Adipose tissue (tissue), 3 donors: ENCODE results near the gene MRPL2. TPM values are rescaled to one million over a fixed set of nuclear protein-coding genes. Genes with fewer than 3 reads are reported as not detected.

ENCODE experiments used
- H3K27ac ChIP-seq: one replicate; pipeline ENCODE4 v1.5.1; 2013; ENCODE audit warnings: low read depth, low read length
- WGBS, 3 donors: extraction: QIAGEN DNeasy Blood & Tissue Kit; methylation state at CpG; one replicate each; pipeline ENCODE4 v1.1.7; 2013; 5-methylcytosine and 5-hydroxymethylcytosine counted together
- polyA plus RNA-seq, 3 donors: library from polyadenylated mRNA; stranded (reverse); fragments of 200-250 nt; gene quantifications; one replicate each; pipeline ENCODE4 v1.2.3, GENCODE V29; 2013
- donor health status: healthy with polysubstance abuse.
- donor health status: Bipolar disorder and iron deficiency.
- donor health status: healthy.

Gene MRPL2
- polyA plus RNA-seq, 3 donors, result 43.6 to 77.5 (median 55.8) TPM

DNA sequence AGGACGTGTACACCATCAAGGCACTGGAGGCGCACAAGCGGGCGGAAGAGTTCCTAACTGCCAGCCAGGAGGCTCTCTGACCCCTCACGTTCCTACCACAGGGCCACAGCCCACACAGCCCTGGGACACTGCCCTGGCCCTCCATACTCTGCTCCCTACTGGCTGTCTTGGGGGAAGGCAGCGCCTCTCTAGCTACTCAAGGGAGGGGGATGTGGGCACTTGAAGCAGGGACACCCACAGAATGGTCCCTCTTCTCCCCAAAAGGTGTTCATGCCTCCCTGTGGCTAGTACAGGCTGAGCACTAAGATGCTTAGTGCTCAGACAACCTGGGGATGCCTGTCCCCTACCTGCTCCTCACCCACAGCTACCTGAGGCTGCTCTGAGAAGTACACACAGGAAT, 48.0 kb downstream of the MRPL2 start:
- WGBS, 3 donors, result 78 to 88% (median 82%) methylated on average over 6 of the region's 6 CpGs
- H3K27ac ChIP-seq, result no peak overlapping the region

DNA sequence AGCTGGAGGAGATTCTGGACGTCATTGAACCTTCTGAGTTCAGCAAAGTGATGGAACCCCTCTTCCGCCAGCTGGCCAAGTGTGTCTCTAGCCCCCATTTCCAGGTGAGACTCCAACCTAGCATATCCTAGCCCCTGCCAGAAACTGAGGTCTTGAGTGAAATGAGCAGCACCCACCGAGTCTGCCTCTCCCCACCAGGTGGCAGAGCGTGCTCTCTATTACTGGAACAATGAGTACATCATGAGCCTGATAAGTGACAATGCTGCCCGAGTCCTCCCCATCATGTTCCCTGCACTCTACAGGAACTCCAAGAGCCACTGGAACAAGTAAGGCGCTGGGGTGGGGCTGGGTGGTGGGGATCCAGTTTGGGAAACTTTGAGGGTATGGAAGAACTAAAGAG, 50.1 kb downstream of the MRPL2 start:
- H3K27ac ChIP-seq, result no peak overlapping the region
- 67 to 77% (median 74%) methylated on average over 6 of the region's 6 CpGs for WGBS, 3 donors

DNA sequence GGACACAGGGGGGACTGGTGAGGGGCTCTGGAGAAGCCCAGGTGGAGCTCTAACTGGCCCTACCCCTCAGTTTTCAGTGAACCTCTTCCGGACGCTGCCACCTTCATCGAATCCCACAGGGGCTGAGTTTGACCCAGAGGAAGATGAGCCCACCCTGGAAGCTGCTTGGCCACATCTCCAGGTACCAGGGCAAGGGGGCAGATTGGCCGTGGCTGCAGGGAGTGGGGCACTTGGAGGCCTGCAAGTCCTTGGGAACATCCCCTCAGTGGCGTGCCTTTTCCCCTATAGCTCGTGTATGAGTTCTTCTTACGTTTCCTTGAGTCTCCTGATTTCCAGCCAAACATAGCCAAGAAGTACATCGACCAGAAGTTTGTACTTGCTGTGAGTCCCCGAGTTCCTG, 52.1 kb downstream of the MRPL2 start:
- H3K27ac ChIP-seq, result no peak overlapping the region
- 89 to 94% (median 91%) methylated on average over 9 of the region's 9 CpGs for WGBS, 3 donors

DNA sequence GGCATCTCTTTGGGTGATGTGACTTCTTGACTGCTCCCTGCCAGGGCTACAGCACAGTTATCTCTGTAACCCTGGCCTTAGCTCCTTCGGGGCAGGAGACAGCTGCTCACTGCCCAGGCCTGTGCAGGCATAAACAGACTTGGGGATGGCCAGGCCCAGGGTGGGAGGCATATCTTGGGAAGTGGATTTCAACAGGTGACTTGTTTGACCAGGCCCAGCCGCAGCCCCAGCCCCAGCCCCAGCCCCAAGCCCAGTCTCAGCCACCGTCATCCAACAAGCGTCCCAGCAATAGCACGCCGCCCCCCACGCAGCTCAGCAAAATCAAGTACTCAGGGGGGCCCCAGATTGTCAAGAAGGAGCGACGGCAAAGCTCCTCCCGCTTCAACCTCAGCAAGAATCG, 53.0 kb downstream of the MRPL2 start:
- 96 to 97% (median 96%) methylated on average over 11 of the region's 11 CpGs for WGBS, 3 donors
- no peak overlapping the region for H3K27ac ChIP-seq

DNA sequence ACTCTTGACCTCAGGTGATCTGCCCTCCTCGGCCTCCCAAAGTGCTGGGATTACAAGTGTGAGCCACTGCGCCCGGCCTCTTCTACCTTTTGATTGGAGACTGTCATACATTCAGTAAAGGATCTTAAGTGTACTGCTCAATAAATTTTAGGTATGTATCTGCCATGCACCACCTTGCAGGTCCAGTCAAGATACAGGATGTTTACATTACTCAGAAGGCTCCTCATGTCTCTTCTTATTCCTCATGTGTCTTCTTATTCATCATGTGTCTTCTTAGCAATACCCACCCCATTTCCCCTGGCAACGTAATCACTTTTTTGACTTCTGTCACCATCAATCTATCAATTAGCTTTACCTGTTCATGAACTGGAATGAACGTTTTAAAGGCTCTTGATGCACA, 53.4 kb downstream of the MRPL2 start:
- 88 to 91% (median 89%) methylated on average over 5 of the region's 5 CpGs for WGBS, 3 donors
- no peak overlapping the region for H3K27ac ChIP-seq

Other genes with a start within 250 kb of the MRPL2 start
- gene RPL7L1, start 179.8 kb downstream of the MRPL2 start, polyA plus RNA-seq, result 10 to 100 TPM; 26.1 to 68.6 (median 54.1) TPM
- under 1 TPM in 1 of 3 donors, not detected in 2; 0.15 TPM for gene PTCRA, start 143.4 kb downstream of the MRPL2 start, polyA plus RNA-seq
- 10 to 100 TPM; 19.9 to 61.0 (median 23.6) TPM for gene CNPY3, start 130.0 kb downstream of the MRPL2 start, polyA plus RNA-seq
- 100 to 1,000 TPM in 1 of 3 donors, 1 to 10 TPM in 1, under 1 TPM in 1; 0.34 to 267 (median 6.0) TPM for gene GNMT, start 98.7 kb downstream of the MRPL2 start, polyA plus RNA-seq
- gene PEX6, start 80.3 kb downstream of the MRPL2 start, polyA plus RNA-seq, result 10 to 100 TPM; 11.4 to 21.5 (median 15.0) TPM
- 10 to 100 TPM; 17.5 to 31.5 (median 24.2) TPM for gene PPP2R5D, start 74.9 kb downstream of the MRPL2 start, polyA plus RNA-seq
- 10 to 100 TPM; 39.7 to 90.3 (median 73.0) TPM for gene MEA1, start 45.5 kb downstream of the MRPL2 start, polyA plus RNA-seq
- gene KLHDC3, start 45.2 kb downstream of the MRPL2 start, polyA plus RNA-seq, result 100 to 1,000 TPM in 1 of 3 donors, 10 to 100 TPM in 2; 44.6 to 108 (median 70.5) TPM
- 10 to 100 TPM; 26.4 to 41.3 (median 29.9) TPM for gene RRP36, start 37.8 kb downstream of the MRPL2 start, polyA plus RNA-seq
- gene CUL7, start 5.6 kb downstream of the MRPL2 start, polyA plus RNA-seq, result 1 to 10 TPM; 8.9 to 9.6 (median 9.3) TPM
- 10 to 100 TPM; 15.1 to 25.6 (median 17.8) TPM for gene KLC4, start 197 bp upstream of the MRPL2 start, polyA plus RNA-seq
- gene PTK7, start 16.9 kb upstream of the MRPL2 start, polyA plus RNA-seq, result 10 to 100 TPM in 2 of 3 donors, 1 to 10 TPM in 1; 6.6 to 15.7 (median 11.2) TPM
- 10 to 100 TPM; 12.1 to 57.9 (median 29.9) TPM for gene SRF, start 111.8 kb upstream of the MRPL2 start, polyA plus RNA-seq
- gene CUL9, start 122.8 kb upstream of the MRPL2 start, polyA plus RNA-seq, result 10 to 100 TPM; 11.0 to 40.8 (median 20.4) TPM
- 100 to 1,000 TPM in 2 of 3 donors, 10 to 100 TPM in 1; 95.0 to 136 (median 107) TPM for gene DNPH1, start 170.0 kb upstream of the MRPL2 start, polyA plus RNA-seq
- gene TTBK1, start 184.0 kb upstream of the MRPL2 start, polyA plus RNA-seq, result under 1 TPM in 2 of 3 donors, not detected in 1; 0.01 to 0.10 TPM
- not detected for gene SLC22A7, start 238.8 kb upstream of the MRPL2 start, polyA plus RNA-seq
- 1 to 10 TPM in 1 of 3 donors, under 1 TPM in 1, not detected in 1; 0.61 to 1.4 TPM for gene CRIP3, start 249.4 kb upstream of the MRPL2 start, polyA plus RNA-seq